IMR-90 (cell line): Measurements from ENCODE around the gene RORB. TPM values are rescaled to one million over a fixed set of nuclear protein-coding genes. Genes with fewer than 3 reads are reported as not detected.

ENCODE experiments used
- ATAC-seq: fragments of 200-7000 bp; cut with Tn5 transposase; 2 replicates; pipeline ENCODE4 v1.9.1; 2020; ENCODE audit warnings: low read depth, mild to moderate bottlenecking, moderate library complexity
- BruUV-seq: library from RNA; stranded (reverse); fragments of 400-500 nt; replicated peaks from 2 replicates; lab custom pipeline; 2021; lab: Mats Ljungman, UMichigan
- CTCF ChIA-PET: fragments of 300-600 bp; formaldehyde crosslinking; extraction: SDS; loops from one replicate; lab custom pipeline; 2021; ENCODE audit warnings: antibody characterized with exemption; lab: Yijun Ruan, JAX
- POLR2A ChIA-PET: fragments of 300-600 bp; sonication (Branson Sonifier 250); formaldehyde crosslinking; loops from one replicate; lab custom pipeline; 2022; ENCODE audit warnings: antibody characterized with exemption; ENCODE audit not compliant: unreplicated experiment; lab: Charles Lee
- DNase-seq: peaks from one replicate; pipeline ENCODE4 v3.0.0; 2013
- H2AFZ ChIP-seq: replicated peaks from 2 replicates; pipeline ENCODE3; 2013; ENCODE audit warnings: low read length, mild to moderate bottlenecking; ENCODE audit not compliant: poor library complexity
- H2AK5ac ChIP-seq: 2 replicates; pipeline ENCODE4 v1.6.1; 2013; ENCODE audit warnings: low read depth, low read length, inconsistent platforms
- H2AK9ac ChIP-seq: replicated peaks from 2 replicates; pipeline ENCODE3; 2013; ENCODE audit warnings: mild to moderate bottlenecking, low read depth, low read length, moderate library complexity; ENCODE audit not compliant: poor library complexity
- H2BK120ac ChIP-seq: 2 replicates; pipeline ENCODE4 v1.6.1; 2013; ENCODE audit warnings: low read depth, low read length, inconsistent platforms
- H2BK15ac ChIP-seq: 3 replicates; pipeline ENCODE4 v1.6.1; 2013; ENCODE audit warnings: low read depth, low read length, inconsistent platforms
- H2BK20ac ChIP-seq: 2 replicates; pipeline ENCODE4 v1.6.1; 2013; ENCODE audit warnings: low read depth, mild to moderate bottlenecking, inconsistent platforms, low read length, moderate library complexity
- H2BK5ac ChIP-seq: 2 replicates; pipeline ENCODE4 v1.6.1; 2013; ENCODE audit warnings: mild to moderate bottlenecking, low read depth, low read length, inconsistent platforms; ENCODE audit not compliant: poor library complexity, severe bottlenecking
- H3K14ac ChIP-seq: replicated peaks from 2 replicates; pipeline ENCODE4 v1.6.1; 2013; ENCODE audit warnings: low read depth, low read length, inconsistent platforms
- H3K18ac ChIP-seq: 2 replicates; pipeline ENCODE4 v1.6.1; 2013; ENCODE audit warnings: low read depth, low read length, control low read depth
- H3K23ac ChIP-seq: 2 replicates; pipeline ENCODE4 v1.6.1; 2013; ENCODE audit warnings: low read depth, low read length, inconsistent platforms
- H3K27ac ChIP-seq: 2 replicates; pipeline ENCODE4 v1.5.1; 2013; ENCODE audit warnings: mild to moderate bottlenecking, control low read depth, low read length; ENCODE audit not compliant: insufficient read depth
- H3K27me3 ChIP-seq: 2 replicates; pipeline ENCODE4 v1.6.1; 2013; ENCODE audit warnings: low read length; ENCODE audit not compliant: control insufficient read depth, insufficient read depth
- H3K36me3 ChIP-seq: 2 replicates; pipeline ENCODE4 v1.6.1; 2013; ENCODE audit warnings: low read length, mixed read lengths; ENCODE audit not compliant: control insufficient read depth, insufficient read depth
- H3K4ac ChIP-seq: 2 replicates; pipeline ENCODE4 v1.6.1; 2013; ENCODE audit warnings: low read depth, low read length, inconsistent platforms
- H3K4me1 ChIP-seq: 2 replicates; pipeline ENCODE4 v1.6.1; 2013; ENCODE audit warnings: low read length, mixed read lengths; ENCODE audit not compliant: control insufficient read depth, insufficient read depth
- H3K4me2 ChIP-seq: 2 replicates; pipeline ENCODE4 v1.6.1; 2013; ENCODE audit warnings: low read depth, mild to moderate bottlenecking, control low read depth, low read length, moderate library complexity
- H3K4me3 ChIP-seq: 2 replicates; pipeline ENCODE4 v1.5.1; 2013; ENCODE audit warnings: low read depth, mild to moderate bottlenecking, control low read depth, low read length, moderate library complexity; ENCODE audit not compliant: insufficient read depth
- H3K56ac ChIP-seq: 2 replicates; pipeline ENCODE4 v1.6.1; 2013; ENCODE audit warnings: low read length, inconsistent platforms; ENCODE audit not compliant: insufficient read depth; ENCODE audit errors: extremely low read depth
- H3K79me1 ChIP-seq, 2 experiments: 2 replicates each; pipeline ENCODE4 v1.6.1; 2013; ENCODE audit warnings: low read length in 2 of 2, inconsistent platforms in 1 of 2, low read depth in 1 of 2
- H3K9ac ChIP-seq: 2 replicates; pipeline ENCODE4 v1.6.1; 2013; ENCODE audit warnings: low read depth, low read length, control low read depth
- H3K9me1 ChIP-seq: 2 replicates; pipeline ENCODE4 v1.6.1; 2013; ENCODE audit warnings: low read length, inconsistent platforms; ENCODE audit not compliant: insufficient read depth
- H3K9me3 ChIP-seq: 2 replicates; pipeline ENCODE4 v1.6.1; 2013; ENCODE audit warnings: low read length; ENCODE audit not compliant: control insufficient read depth, insufficient read depth
- H4K20me1 ChIP-seq: 2 replicates; pipeline ENCODE4 v1.6.1; 2013; ENCODE audit warnings: low read length, inconsistent platforms; ENCODE audit not compliant: insufficient read depth
- H4K5ac ChIP-seq: 2 replicates; pipeline ENCODE4 v1.6.1; 2013; ENCODE audit warnings: mild to moderate bottlenecking, low read depth, low read length, control low read depth
- H4K8ac ChIP-seq, 2 experiments: 2 replicates each; pipeline ENCODE4 v1.6.1; 2013; ENCODE audit warnings: low read depth in 2 of 2, low read length in 2 of 2, control low read depth in 1 of 2, inconsistent platforms in 1 of 2
- H4K91ac ChIP-seq: 2 replicates; pipeline ENCODE4 v1.6.1; 2013; ENCODE audit warnings: low read depth, low read length, inconsistent platforms; ENCODE audit not compliant: insufficient read depth
- BHLHE40 ChIP-seq: fragments of 150-350 bp; IDR thresholded peaks from 2 replicates; pipeline ENCODE4 v1.6.1; 2016; ENCODE audit warnings: mild to moderate bottlenecking, low read depth, low read length
- MAZ ChIP-seq: IDR thresholded peaks from 2 replicates; pipeline ENCODE4 v1.6.1; 2012; ENCODE audit warnings: low read depth, mild to moderate bottlenecking, low read length, improper control_type of control experiment, moderate library complexity, borderline replicate concordance
- NFE2L2 ChIP-seq: fragments of 150-350 bp; IDR thresholded peaks from 2 replicates; pipeline ENCODE4 v1.6.1; 2016; ENCODE audit warnings: low read depth, mild to moderate bottlenecking, low read length
- RAD21 ChIP-seq: IDR thresholded peaks from 2 replicates; pipeline ENCODE4 v1.6.1; 2012; ENCODE audit warnings: low read length, improper control_type of control experiment
- RCOR1 ChIP-seq: IDR thresholded peaks from 2 replicates; pipeline ENCODE4 v1.6.1; 2012; ENCODE audit warnings: mild to moderate bottlenecking, low read length, improper control_type of control experiment; ENCODE audit not compliant: insufficient replicate concordance
- WGBS, 2 experiments: methylation state at CpG; one replicate each; pipeline versions ENCODE4 v1.1.5 to v1.1.7; 2013; ENCODE audit warnings: missing lambda C conversion rate in 2 of 2; ENCODE audit not compliant: insufficient read length in 1 of 2; ENCODE audit errors: extremely low coverage in 2 of 2; 5-methylcytosine and 5-hydroxymethylcytosine counted together
- dilution Hi-C: fragments of 300-500 bp; cut with HindIII; formaldehyde crosslinking; loops from one replicate; pipeline ENCODE4 v1.14.3; 2018; ENCODE audit warnings: low sequenced_read_pairs; ENCODE audit not compliant: unreplicated experiment
- in situ Hi-C: fragments of 300-500 bp; cut with MboI; formaldehyde crosslinking; loops from 3 replicates; pipeline ENCODE4 v1.14.3; 2019; ENCODE audit warnings: low sequenced_read_pairs, inconsistent platforms, mixed read lengths
- intact Hi-C: fragments of 100-400 bp; cut with micrococcal nuclease; formaldehyde crosslinking; loops from 2 replicates; pipeline ENCODE4 v1.10.0; 2022
- polyA plus RNA-seq, 3 experiments: library from polyadenylated mRNA; depleted of rRNA; stranded (reverse); fragments of >200 nt; gene quantifications; 2 replicates each; pipeline ENCODE4 v1.2.3, GENCODE V29; 2012; ENCODE audit warnings: low replicate concordance in 1 of 3
- total RNA-seq: library from RNA; depleted of rRNA; stranded (reverse); fragments of >200 nt; gene quantifications from 2 replicates; pipeline ENCODE4 v1.2.3, GENCODE V29; 2012
- TF ChIP-seq, protein P1 (sequence below): conservative IDR thresholded peaks from 2 replicates; pipeline ENCODE4 v1.5.1; 2012; ENCODE audit warnings: mild to moderate bottlenecking, low read depth, low read length, improper control_type of control experiment
- TF ChIP-seq, protein P2 (sequence below): fragments of 150-350 bp; IDR thresholded peaks from 2 replicates; pipeline ENCODE4 v1.6.1; 2016; ENCODE audit warnings: low read depth, mild to moderate bottlenecking, low read length, moderate library complexity, borderline replicate concordance

RORB gene
- total and polyA plus RNA-seq, 2 of the 4 experiments (the other 2 are of a cell fraction): not detected

DNA sequence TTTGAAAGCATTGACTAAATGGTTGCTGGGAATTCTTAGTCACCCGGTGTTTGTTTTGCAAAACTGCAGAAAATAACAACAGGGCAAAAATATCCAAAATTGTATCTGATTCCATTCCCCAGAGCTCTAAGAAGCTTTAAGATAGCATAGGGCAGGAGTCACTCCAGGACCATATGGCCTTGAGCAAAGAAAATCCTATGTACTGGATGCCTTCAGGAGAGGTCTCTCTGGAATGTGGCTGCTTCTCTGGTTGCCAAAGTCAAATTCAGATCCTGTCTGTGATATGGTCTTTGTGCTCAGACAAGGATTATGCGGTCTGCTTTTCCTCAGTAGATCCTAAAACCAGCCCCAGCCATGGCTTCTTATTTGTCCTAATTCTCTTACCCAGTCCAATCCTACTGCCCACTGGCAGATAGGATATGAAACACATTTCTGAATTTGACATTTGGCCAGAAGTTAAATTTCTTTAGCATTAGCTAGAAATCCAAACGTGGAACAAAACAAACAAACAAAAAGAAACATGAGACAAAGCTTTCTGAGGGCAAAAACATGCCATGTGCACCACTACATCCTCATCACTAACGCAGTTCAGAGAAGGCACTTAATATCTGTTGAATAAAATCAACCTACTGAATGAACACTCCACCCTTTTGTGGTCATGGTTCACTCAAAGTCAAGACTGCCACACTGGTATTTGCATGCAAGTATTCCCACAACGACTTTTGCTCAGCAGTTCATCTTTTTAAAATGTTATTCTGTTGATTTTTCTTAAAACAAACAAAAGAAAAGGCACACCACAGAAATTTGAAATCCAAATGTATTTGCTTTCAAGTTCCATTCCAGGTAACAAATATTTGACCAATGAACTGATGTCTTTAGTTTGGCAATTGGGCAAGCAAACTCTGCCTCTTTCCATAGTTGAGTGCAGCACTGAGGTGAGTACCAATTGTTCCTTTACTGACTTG lies 224.8 kb downstream of the RORB start:
- H3K4me1 ChIP-seq: no peaks in the 10 kb centered on the region
- intact Hi-C loops (no loop called here), dilution Hi-C loops (no loop called here), in situ Hi-C loops (no loop called here)
- CTCF ChIA-PET: no interaction called here
- peaks cover 2% of the 10 kb centered on the region; the same call in 1 of the 2 replicates for H3K27me3 ChIP-seq
- H3K14ac ChIP-seq: no peak overlapping the region
- H3K79me1 ChIP-seq: no peaks in the 10 kb centered on the region
- H3K36me3 ChIP-seq: no peaks in the 10 kb centered on the region
- H3K4me2 ChIP-seq: no peak overlapping the region
- H2BK15ac ChIP-seq: no peak overlapping the region
- no peak overlapping the region for H3K56ac ChIP-seq
- no peak overlapping the region for H3K4ac ChIP-seq
- ATAC-seq (no peak), DNase-seq (no peak)
- no peaks in the 10 kb centered on the region for H3K9me1 ChIP-seq
- no peak overlapping the region for H4K8ac ChIP-seq
- H3K18ac ChIP-seq: no peak overlapping the region
- H3K23ac ChIP-seq: no peak overlapping the region
- BruUV-seq: no TSS peak
- H2AK5ac ChIP-seq: no peak overlapping the region
- H2AK9ac ChIP-seq: no peak overlapping the region
- POLR2A ChIA-PET: no interaction called here
- no peak overlapping the region for H2AFZ ChIP-seq
- TF ChIP-seq RCOR1 (no peak), MAZ (no peak), RAD21 (no peak), NFE2L2 (no peak), BHLHE40 (no peak)
- TF ChIP-seq, protein P1, sequence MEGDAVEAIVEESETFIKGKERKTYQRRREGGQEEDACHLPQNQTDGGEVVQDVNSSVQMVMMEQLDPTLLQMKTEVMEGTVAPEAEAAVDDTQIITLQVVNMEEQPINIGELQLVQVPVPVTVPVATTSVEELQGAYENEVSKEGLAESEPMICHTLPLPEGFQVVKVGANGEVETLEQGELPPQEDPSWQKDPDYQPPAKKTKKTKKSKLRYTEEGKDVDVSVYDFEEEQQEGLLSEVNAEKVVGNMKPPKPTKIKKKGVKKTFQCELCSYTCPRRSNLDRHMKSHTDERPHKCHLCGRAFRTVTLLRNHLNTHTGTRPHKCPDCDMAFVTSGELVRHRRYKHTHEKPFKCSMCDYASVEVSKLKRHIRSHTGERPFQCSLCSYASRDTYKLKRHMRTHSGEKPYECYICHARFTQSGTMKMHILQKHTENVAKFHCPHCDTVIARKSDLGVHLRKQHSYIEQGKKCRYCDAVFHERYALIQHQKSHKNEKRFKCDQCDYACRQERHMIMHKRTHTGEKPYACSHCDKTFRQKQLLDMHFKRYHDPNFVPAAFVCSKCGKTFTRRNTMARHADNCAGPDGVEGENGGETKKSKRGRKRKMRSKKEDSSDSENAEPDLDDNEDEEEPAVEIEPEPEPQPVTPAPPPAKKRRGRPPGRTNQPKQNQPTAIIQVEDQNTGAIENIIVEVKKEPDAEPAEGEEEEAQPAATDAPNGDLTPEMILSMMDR: no peak
- TF ChIP-seq, protein P2, sequence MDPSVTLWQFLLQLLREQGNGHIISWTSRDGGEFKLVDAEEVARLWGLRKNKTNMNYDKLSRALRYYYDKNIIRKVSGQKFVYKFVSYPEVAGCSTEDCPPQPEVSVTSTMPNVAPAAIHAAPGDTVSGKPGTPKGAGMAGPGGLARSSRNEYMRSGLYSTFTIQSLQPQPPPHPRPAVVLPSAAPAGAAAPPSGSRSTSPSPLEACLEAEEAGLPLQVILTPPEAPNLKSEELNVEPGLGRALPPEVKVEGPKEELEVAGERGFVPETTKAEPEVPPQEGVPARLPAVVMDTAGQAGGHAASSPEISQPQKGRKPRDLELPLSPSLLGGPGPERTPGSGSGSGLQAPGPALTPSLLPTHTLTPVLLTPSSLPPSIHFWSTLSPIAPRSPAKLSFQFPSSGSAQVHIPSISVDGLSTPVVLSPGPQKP: no peak
- H4K20me1 ChIP-seq: no peaks in the 10 kb centered on the region
- H4K5ac ChIP-seq: no peak overlapping the region
- no peak overlapping the region for H2BK120ac ChIP-seq
- no peak overlapping the region for H4K91ac ChIP-seq
- no peaks in the 10 kb centered on the region for H3K9me3 ChIP-seq
- H3K4me3 ChIP-seq: no peak overlapping the region
- H3K27ac ChIP-seq: no peak overlapping the region
- no peak overlapping the region for H3K9ac ChIP-seq
- no peak overlapping the region for H2BK20ac ChIP-seq
- H2BK5ac ChIP-seq: no peak overlapping the region
- WGBS, 2 experiments: no CpG with 5 or more reads among the region's 5 CpGs
